ENCODE measurements around the gene SLC41A3.

- TF ChIP-seq CTCF (IDR thresholded peaks at IDR 0.05), result no peak
- no peak for TF ChIP-seq POLR2A (IDR thresholded peaks at IDR 0.05)
These were observed 68.8 kb downstream of the SLC41A3 start for GRCh38 chr3:126015075-126015474.

Measured in adrenal gland (tissue), 5 donors.